ENCODE data around the gene TSACC.
A peak's percentile ranks its signal among the peaks of the same experiment; 100 is the strongest.
"Not testable (repeated sequence)": the region's sequence is repeated elsewhere in the genome, so short reads cannot be mapped to it uniquely, and the experiment has no call there.

Gene TSACC

GRCh38 chr1:156338180-156338976 is at the start of gene TSACC, which contains the start of gene CCT3:
Gene TSACC, plus strand, starts transcription at chr1:156338526. Its CDS starts 1,232 bp downstream, at chr1:156339758.
Gene CCT3, minus strand, starts transcription at chr1:156338292. Its CDS starts 108 bp downstream, at chr1:156338184.
- DNase-seq (ENCODE audit: low spot score) = peak; percentile 100

GRCh38 chr1:156289857-156290256 is 48.5 kb upstream of the TSACC start:
- no peak for DNase-seq (ENCODE audit: low spot score)

GRCh38 chr1:156291226-156292061 is 46.9 kb upstream of the TSACC start:
- DNase-seq (ENCODE audit: low spot score) = peak; percentile 83

GRCh38 chr1:156293098-156293434 is 45.3 kb upstream of the TSACC start:
- DNase-seq (ENCODE audit: low spot score) = no peak

- DNase-seq (ENCODE audit: low spot score) = no peak
These were observed 44.4 kb upstream of the TSACC start for GRCh38 chr1:156293895-156294294.

- DNase-seq (ENCODE audit: low spot score) = peak; percentile 57
These were observed 42.9 kb upstream of the TSACC start, which contains the start of gene GLMP for GRCh38 chr1:156295391-156295947. Gene GLMP, minus strand, starts transcription at chr1:156295679. Its CDS starts 34 bp downstream, at chr1:156295645.

GRCh38 chr1:156298852-156299357 is 39.4 kb upstream of the TSACC start, which contains the start of gene VHLL:
Gene VHLL, minus strand, starts transcription at chr1:156299307. Its CDS starts 118 bp downstream, at chr1:156299189.
- DNase-seq (ENCODE audit: low spot score) = no peak

- no peak for DNase-seq (ENCODE audit: low spot score)
These were observed 35.1 kb upstream of the TSACC start for GRCh38 chr1:156303241-156303640.

GRCh38 chr1:156305215-156305614 is 33.1 kb upstream of the TSACC start:
- no peak for DNase-seq (ENCODE audit: low spot score)

- DNase-seq (ENCODE audit: low spot score) = peak; percentile 18
These were observed 30.2 kb upstream of the TSACC start for GRCh38 chr1:156308078-156308477.

GRCh38 chr1:156310962-156311361 is 27.4 kb upstream of the TSACC start:
- peak; percentile 11 for DNase-seq (ENCODE audit: low spot score)

- DNase-seq (ENCODE audit: low spot score) = no peak
These were observed 21.4 kb upstream of the TSACC start for GRCh38 chr1:156316909-156317308.

- DNase-seq (ENCODE audit: low spot score) = peak; percentile 32
These were observed 18.7 kb upstream of the TSACC start for GRCh38 chr1:156319664-156320063.

- DNase-seq (ENCODE audit: low spot score) = no peak
These were observed 17.8 kb upstream of the TSACC start for GRCh38 chr1:156320560-156320959.

- not testable (repeated sequence) for DNase-seq (ENCODE audit: low spot score)
These were observed 15.1 kb upstream of the TSACC start for GRCh38 chr1:156323179-156323578.

GRCh38 chr1:156336242-156336641 is 2.1 kb upstream of the TSACC start:
- no peak for DNase-seq (ENCODE audit: low spot score)

- DNase-seq (ENCODE audit: low spot score) = peak; percentile 18
These were observed 1.1 kb upstream of the TSACC start for GRCh38 chr1:156337052-156337887.

GRCh38 chr1:156337888-156338179 is 492 bp upstream of the TSACC start:
- no peak for DNase-seq (ENCODE audit: low spot score)

GRCh38 chr1:156342166-156342955 is 4.0 kb downstream of the TSACC start:
- DNase-seq (ENCODE audit: low spot score) = peak; percentile 54

- no peak for DNase-seq (ENCODE audit: low spot score)
These were observed 6.1 kb downstream of the TSACC start for GRCh38 chr1:156344409-156344808.

GRCh38 chr1:156346035-156346434 is 7.7 kb downstream of the TSACC start:
- not testable (repeated sequence) for DNase-seq (ENCODE audit: low spot score)
